SKM-1 treated with dmso at 0.1 percent for 144 hours (cell line): ENCODE measurements around the gene GRHL1.

Experiments
- DNase-seq: peaks from one replicate; lab custom pipeline; 2025; ENCODE audit not compliant: unreplicated experiment; lab: John Stamatoyannopoulos, UW

GRHL1 gene

DNA sequence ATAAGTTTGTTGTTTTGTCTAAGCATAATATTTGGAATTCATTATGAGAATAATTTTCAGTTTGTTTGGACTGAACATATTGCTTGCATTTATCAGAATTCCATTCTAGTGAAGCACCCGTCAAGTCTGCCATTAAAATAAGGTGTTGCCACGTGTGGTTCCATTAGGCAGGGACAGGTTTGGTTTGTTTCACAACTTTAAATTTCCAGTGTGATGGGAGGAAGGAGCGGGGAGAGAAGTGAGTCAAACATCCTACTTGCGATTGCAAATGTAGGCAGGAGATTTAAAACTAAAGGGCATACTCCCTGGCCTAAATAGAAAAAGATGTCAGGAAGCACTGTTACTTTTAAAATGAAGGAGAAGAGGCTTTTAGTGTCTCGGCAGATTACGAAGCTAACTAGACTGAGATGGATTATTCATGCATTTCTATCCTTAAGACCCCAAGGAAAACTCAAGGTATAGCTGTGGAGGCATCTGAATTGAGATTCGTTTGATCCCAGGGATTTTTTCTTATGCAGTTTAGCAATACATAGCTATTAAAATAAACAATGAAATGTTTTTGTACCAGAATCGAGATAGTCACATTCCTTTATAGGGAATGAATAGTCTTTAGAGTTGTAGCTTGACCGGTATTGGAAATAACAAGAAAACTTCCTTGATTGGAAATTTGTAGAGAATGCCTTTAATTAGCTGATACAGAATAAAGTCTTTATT lies 19.8 kb downstream of the GRHL1 start:
- no peak for DNase-seq

DNA sequence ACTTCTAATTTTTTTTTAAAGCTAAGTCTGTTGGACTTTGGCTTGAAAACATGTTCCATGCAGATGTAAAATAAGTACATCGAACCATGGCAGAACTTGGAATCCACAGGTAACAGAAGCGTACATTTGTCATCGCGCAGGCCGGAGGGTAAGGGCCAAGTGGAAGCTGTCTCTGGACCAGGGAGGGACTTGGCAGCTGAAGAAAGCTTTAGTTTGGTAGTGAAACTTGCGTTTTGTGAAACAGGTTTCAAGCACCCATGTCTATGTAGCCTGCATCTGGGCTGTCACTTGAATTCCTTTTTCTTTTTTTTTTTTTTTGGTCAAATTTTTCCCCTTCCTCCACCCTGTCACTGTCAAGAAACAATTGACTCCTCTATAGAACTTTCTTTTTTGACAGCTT lies 20.4 kb downstream of the GRHL1 start:
- no peak for DNase-seq

DNA sequence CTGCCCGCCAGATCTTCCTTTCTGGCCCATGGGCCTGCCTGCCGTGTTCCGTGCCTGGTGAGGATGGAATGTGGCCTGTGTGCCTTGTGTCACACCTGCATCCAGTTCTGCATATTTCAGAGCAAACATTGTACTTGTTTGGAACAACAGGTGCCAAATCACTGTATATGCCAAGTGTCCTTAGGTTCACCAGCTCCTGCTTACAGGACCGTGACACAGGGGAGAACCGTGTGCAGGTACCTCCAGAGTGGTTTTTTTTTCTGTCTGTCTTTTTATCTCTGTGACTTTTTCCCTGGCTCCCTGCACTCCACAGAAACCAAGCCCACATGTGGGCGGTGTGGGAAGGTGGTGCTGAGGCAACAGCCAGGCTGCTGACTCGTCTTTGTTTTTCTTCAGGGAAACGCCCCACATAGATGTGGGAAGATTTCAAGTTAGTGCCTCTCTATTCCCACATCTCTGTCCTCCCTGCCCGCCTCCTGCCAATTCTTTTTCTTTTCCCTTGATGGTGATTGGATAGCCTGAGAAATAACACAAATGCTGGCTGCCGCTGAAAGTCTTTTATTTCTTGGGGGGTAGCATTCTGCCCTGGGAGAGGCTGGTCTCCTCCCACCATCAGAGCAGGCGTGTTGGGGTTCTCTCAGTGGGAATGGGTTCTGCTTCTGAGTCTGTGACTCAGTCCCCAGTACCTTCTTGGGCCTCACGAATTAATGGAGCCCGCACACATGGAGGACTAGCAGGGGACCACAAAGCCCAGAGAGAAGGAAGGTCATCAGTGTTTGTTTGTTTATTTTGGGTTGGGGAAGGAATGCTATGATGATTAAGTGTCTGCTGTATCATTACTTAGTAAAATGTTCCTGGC lies 21.4 kb downstream of the GRHL1 start:
- DNase-seq, result no peak

DNA sequence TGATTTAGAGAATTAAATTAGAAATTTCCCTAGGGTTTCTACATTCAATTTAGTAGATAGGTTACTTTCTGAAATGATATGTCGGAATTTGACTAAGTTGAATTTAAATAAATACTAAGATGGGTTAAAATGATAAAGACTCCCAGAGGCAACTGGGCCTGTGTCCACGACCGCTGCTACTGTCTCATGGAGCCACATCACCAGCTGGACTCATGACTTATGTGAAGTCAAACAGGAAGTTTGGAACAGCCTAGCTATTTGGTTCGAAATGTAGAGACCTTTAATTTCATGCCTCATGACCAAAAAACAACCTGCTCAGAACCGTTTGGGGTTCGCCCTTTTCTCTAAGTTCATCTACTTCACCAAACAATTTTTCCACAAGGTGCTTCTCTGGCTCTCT lies 22.2 kb downstream of the GRHL1 start:
- DNase-seq, result no peak

DNA sequence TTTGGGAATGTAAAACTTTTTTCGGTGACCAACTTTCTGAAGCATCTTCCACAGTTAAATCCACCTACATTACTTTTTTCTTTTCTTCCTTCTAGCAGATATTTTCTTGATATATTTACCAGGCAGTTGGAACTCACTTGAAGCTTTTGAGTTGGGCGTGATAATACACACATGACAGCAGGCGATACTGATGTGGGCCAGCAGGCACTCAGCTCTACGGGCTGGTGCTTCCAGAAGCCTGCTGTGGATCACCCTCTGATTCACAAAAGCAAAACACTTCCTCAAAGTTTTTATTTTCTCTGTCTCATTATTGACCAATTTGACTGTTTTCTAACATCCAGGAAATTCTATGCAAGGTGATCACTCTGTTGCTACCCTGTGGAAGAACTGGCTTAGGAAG lies 22.9 kb downstream of the GRHL1 start:
- no peak for DNase-seq

DNA sequence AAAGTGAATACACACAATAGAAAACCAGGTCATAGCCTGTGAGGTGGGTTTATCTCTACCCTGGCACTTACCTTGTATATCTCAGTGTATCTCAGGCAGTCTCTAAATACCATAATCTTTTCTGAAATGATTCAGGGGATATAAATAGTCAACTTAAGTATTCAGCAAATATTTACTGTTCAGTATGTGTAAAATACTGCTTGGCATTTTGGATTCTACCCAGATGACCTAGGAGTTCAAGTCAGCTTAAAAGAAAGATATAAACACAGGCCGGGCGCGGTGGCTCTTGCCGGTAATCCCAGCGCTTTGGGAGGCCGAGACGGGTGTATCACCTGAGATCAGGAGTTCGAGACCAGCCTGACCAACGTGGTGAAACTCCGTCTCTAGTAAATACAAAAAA lies 23.8 kb downstream of the GRHL1 start:
- DNase-seq, result no peak

DNA sequence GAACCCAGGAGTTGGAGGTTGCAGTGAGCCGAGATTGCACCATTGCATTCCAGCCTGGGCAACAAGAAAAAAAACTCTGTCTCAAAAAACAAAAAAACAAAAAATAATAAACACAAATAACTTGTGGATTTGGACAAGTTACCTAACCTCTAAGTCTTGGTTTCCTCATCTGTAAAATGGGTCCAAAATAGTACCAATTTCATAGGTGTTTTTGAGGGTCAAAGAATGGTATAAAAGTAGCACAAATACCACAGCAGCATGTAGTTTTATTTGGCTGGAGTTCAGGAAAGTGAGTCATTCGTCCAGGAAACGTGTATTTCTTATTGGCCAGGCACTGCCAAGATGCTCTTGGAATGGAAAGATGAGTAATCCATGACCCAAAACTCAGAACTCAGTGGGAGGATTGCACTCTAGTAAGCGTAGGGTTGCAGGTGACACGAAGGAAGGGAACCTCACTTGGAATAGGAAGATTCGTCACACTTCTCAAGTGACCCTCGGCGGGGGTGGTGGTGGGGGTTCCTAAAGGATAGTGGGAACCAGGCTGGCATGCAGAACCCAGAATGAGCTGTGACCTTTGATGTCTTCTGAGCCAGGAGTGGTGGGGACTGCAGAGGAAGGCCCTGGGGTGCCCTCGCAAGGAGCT lies 24.4 kb downstream of the GRHL1 start:
- DNase-seq, result no peak

DNA sequence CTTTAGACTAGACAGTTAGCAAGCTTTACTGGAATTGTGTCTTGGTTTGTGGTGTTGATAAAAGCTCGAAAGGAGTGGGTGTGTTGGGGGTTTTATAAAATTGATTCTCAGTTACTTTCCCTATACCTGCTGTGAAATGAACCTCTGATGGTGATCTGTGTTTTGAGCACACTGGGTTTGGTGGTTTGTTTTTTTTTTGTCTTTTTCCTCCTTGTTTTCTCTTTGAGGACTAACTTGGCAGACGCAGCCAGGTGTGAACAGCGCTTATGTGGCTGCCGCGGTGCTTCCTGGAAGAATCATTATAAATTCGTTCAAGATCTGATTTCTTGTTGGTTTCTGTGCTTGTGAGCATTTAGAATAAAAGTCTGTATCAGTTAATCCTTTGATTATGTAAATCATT lies 28.5 kb downstream of the GRHL1 start:
- no peak for DNase-seq

DNA sequence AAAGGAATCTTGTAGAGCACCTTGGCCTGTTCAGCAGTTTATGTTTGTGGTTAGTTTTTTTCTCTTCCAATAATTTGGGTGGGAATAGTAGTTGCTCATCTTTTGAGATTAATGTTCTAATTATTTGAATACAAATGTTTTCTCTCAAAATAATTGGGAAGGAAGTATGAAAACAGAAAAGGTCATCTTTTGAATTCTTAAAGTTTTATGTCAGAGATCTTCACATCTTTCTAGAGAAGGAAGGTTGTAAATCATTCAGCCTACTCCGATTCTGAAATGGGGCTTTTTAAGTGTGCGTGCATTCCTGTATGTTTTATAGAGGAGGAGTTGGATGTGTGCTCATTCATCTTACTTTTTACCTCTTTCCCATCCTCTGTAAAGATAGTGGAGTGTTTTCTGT lies 29.0 kb downstream of the GRHL1 start:
- DNase-seq, result no peak

DNA sequence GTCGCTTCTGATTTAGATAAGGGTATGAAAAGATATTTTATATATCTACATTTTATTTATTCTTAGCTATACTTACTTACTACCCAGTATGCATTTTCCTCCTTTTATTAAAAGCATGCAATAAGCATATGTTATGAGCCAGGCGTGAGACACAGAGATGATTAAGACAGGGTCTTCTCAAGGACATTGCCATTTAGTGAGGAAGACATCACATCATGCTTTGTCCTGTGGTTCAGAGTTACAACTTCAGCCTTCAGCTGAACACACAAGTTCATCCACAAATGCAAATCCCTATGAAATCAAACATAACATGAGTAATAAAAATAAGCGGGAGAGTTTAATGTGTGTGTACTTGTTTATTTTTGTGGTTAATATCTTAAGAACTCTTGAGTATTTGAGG lies 30.2 kb downstream of the GRHL1 start:
- DNase-seq, result no peak

DNA sequence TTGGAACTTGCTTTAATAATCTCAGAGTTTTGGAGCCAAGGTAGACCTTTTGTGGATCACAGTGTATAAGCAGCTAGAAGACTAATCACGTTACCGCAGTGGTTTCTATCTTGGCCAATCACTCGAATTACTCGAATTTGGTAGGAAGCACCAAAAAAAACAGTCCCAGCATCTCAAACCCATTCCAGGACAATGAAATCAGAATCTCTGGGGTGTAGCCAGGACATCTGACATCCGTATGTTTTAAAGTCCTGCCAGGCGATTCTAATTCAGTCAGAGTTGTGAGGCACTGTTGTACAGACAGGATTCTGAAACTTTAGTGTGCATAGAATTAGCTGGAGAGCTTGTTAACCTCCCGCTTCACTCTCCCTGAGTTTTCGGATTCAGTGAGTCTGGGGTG lies 30.8 kb downstream of the GRHL1 start:
- DNase-seq, result no peak

DNA sequence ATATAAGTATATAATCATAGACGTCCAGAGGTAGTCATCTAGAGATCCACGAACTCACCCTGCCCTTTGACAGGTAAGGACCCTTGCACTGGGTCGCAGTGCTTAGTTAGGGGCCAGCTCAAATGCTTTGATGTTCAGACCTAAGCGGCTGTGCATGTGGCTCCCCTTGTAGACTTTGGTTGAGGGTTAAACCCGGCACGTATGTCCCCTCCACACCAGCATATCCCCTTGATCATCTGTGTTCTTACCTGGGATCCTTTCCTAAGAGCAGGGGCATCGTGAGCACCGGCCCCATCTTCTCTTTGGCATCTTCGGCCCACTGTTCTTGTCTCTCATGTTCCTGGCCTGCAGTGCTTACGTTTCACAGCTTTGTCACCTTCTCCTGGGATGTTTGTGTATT lies 31.4 kb downstream of the GRHL1 start:
- DNase-seq, result no peak

DNA sequence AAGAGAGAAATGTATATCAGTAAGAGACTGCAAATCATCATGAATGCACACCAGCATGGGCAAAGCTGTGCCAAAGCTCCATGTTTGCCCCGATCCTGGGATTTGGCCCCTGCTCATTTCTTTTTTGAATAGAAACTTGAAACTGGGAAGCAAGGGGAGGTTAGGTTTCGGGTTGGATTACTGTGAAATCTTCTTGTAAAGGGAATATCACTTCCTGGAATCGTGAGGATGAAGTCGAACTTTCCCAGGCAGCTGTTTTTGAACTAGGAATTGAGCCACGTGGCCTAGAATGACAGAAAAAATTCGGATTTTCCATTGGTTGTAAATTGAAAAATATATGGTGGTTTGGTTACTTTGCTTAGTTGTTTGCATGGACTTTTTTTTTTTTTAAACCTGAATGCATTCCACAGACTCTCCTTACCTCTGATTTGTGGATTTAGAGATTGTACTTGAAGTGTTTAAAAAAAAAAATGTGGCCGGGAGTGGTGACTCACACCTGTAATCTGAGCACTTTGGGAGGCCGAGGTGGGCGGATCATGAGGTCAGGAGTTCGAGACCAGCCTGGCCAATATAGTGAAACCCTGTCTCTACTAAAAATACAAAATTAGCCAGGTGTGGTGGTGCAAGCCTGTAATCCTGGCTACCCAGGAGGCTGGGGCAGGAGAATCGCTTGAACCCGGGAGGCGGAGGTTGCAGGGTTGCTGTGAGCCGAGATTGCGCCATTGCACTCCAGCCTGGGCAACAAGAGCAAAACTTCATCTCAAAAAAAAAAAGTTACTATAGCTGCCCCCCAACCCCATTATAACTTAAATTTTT lies 32.1 kb downstream of the GRHL1 start:
- DNase-seq, result no peak

DNA sequence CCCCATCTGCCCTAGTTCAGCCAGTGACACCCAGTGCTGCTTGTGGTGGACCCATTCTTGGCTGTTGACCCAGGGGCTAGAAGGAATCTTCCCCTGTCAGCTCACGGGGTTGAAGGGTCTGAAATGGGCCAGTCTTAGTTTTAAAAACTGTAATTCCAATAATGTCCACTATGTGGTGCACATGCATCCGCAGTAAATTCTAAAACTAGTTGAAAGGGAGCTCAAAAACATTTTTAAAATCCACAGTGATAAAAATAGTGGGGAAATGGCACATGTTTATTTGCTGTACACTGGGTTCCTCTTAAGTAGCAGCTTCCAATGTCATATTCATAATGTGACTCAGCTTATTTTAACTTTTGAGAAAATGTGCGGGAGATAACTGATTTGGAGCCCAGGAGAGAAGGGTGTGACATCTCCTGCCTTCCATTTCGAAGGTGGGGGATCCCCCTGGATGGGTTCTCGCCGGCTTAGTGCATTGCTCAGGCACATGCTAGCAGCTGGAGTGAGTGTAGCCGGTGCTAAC lies 32.8 kb downstream of the GRHL1 start:
- DNase-seq, result peak; percentile 52

DNA sequence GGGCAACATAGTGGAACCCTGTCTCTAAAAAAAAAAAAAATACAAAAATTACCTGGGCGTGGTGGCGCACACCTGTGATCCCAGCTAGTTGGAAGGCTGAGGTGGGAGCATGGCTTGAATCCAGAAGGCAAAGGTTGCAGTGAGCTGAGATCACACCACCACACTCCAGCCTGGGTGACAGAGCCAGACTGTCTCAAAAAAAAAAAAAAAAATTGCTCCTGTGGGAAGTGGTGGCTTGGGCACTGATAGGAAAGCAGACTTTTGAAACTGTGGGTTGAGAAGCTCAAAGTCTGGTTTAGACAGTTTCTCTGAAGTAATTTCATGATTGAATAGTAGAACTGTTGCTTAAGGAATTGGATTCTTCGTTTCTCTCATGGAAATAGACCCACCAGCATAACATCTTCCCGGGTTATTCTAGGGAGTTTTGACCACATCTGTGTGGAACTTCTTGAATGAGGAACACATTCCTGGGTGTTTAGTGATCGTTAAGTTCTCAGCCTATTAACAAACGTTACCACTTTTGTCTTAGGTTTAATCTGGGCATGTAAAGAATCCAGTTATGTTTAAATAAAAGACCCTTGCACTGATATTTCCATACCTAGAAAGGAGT lies 33.5 kb downstream of the GRHL1 start:
- no peak for DNase-seq

DNA sequence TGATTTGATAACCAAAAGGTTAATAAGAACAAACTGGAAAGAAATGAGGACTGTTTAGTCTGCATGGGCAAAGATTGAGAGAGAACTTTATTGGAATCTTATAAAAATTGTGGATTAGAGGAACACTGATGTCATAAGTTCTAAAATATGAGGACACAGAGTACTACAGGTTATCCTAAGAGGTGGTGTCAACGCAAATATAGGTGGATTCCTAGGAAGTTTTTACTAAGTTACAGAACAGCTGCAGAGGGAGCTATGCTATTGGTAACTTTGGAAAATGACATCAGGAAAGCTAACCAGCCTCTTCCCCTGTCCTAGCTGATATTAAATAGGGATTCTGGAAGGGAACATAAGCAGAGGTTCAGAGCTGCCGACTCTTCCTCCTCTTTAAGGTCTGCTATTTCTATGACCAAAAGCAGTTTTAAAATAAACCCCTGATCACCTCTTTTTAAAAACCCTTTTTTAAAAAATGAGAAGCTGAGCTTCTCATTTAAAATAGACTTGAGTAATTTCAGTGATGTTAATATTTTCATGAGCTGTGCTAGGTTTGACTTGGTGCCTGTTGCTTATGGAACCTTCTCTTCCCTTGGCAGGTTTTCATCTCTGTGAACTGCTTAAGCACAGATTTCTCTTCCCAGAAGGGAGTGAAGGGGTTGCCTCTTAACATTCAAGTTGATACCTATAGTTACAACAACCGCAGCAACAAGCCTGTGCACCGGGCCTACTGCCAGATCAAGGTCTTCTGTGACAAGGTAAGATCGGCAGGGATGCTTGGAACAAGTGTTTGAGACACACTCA lies 34.2 kb downstream of the GRHL1 start:
- no peak for DNase-seq

DNA sequence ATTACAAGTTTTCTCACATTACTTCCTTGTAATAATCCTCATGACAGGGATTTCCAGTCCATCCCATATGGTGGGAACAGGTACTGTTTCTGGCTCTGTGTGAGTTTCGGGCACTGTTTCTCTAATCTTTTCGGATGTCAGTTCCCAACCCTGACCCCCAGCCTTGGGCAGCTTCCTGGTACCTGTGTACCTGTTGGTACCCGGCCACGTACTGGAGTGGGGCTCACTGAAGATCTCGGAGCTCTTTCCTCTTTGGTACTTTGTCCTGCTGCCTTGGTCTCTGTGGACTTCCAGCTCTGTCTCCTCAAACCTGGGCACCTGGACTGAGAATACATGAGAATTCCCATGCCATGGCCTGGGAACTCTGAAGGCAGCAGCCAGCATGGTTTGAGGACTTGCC lies 36.8 kb downstream of the GRHL1 start:
- no peak for DNase-seq

DNA sequence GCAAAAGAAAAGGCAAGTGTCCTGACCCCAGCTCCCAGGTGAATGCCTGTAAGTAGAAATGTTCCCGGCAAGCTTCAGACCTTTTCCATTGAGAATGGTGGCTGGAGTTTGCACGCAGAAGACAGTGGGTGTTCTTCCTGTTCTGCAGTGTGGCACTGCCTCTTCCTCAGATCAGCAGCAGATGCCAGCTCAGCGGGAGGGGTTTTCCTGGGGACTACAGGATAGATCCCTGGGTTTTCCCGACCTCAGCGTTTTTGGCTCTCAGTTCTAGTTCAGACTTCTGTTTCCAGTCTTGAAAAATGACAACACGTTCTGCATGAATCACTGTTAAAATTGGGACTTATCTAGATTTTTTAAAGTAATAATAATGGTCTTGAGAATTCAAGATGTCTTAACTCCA lies 39.2 kb downstream of the GRHL1 start:
- no peak for DNase-seq

DNA sequence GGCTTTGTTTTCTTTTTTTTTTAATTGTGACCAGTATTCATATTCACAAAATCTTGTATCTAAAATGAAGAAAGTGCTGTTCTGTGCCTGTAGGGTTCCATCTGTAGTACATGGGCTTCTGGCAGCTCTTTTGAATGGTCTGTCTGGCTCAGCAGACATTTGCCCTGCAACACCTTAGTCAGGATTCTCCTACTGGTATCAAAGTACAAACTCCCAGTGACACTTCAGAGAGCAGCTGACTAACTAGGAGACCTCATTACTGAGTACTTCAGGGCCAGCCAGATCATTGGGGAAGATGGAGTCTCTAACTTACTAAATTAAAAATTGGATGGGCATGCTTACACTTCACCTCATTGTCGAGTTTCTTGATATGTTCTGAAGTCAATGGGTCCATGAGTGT lies 39.7 kb downstream of the GRHL1 start:
- no peak for DNase-seq

DNA sequence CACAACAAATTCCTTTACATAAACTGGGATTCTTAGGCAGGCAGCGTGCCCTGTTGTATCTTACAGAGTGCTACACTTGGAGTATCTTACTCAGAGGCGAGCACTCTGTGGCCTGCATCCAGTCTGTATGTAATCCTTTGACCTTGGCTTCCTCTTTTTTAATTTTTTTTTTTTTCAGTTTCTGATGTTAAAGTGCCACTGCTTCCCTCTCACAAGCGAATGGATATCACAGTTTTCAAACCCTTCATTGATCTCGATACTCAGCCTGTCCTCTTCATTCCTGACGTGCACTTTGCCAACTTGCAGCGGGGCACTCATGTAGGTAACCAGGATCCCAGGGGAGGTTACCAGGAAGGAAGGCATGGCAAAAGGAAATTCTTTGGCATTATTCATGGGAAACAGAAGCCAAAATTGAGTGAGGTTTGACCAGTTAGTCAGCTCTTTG lies 40.4 kb downstream of the GRHL1 start:
- DNase-seq, result peak; percentile 63
